Chondrocyte (in vitro differentiated cells): Measurements from ENCODE around the gene PODXL. TPM values are rescaled to one million over a fixed set of nuclear protein-coding genes. Genes with fewer than 3 reads are reported as not detected.

Experiments
- DNase-seq: peaks from one replicate; pipeline ENCODE4 v3.0.0; 2021; ENCODE audit warnings: mixed read lengths, low spot score
- H3K27ac Mint-ChIP-seq: one replicate; pipeline ENCODE4 v1.8.0; 2021; ENCODE audit warnings: mild to moderate bottlenecking, moderate library complexity, mixed read lengths; ENCODE audit not compliant: unreplicated experiment
- H3K27me3 Mint-ChIP-seq: 2 replicates; pipeline ENCODE4 v1.8.0; 2021; ENCODE audit warnings: low read depth, mixed read lengths
- H3K36me3 Mint-ChIP-seq: 2 replicates; pipeline ENCODE4 v1.8.0; 2021; ENCODE audit warnings: low read depth, mixed read lengths
- H3K4me1 Mint-ChIP-seq: 2 replicates; pipeline ENCODE4 v1.8.0; 2021; ENCODE audit warnings: low read depth, mild to moderate bottlenecking, mixed read lengths
- H3K4me3 Mint-ChIP-seq: one replicate; pipeline ENCODE4 v1.8.0; 2021; ENCODE audit warnings: mild to moderate bottlenecking, moderate library complexity, mixed read lengths; ENCODE audit not compliant: unreplicated experiment
- H3K9me3 Mint-ChIP-seq: 2 replicates; pipeline ENCODE4 v1.8.0; 2021; ENCODE audit warnings: low read depth, mixed read lengths
- total RNA-seq: library from RNA; stranded (reverse); gene quantifications from 3 replicates; pipeline ENCODE4 v1.2.1, GENCODE V29; 2021
- TF ChIP-seq, protein P1 (sequence below): fragments of 200-600 bp; sonication (generic); IDR thresholded peaks from 2 replicates; pipeline ENCODE4 v1.5.0; 2021; ENCODE audit warnings: antibody characterized with exemption, mild to moderate bottlenecking, moderate library complexity

Gene PODXL
- total RNA-seq, 1 donor from 2014 or later: 14.0 TPM

DNA sequence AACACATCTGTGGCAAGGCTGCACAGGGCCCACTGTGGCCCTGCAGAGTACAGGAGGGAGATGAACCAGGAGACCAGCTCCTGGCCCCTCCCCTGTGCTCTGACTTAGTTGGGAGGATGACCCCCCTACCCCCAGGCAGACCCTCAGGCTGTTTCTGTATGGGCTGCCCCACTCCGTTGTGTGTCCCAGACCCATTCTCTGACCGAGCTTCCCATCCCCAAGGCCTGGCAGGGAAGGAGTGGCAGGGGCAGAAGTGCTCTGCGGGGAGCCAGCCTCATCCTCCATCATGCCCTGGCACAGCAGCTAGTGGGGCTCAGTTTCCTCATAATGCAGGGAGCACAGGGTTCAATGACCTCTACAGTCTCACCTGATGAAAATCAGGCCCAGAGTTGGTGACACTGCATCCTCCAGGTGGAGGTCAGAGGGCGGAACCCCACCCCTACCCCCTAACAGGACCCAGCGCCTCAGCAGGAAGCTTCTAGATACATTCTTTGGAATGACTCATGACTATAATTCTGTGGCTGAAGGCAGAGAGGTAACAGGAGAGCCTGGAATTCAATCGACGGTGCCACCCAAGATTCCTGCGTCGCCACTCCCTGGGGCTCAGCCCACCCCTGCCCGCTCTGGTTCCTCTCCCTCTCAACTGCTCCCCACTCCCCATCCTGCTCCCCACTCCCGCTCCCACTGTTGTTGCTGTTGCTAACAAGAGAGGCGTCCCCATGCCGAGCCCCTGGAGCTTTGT lies 18.2 kb downstream of the PODXL start:
- H3K27me3 Mint-ChIP-seq: no peaks in the 10 kb centered on the region
- no peaks in the 10 kb centered on the region for H3K9me3 Mint-ChIP-seq
- peak overlapping the region; percentile 78 for H3K27ac Mint-ChIP-seq
- DNase-seq: peak; percentile 88
- H3K4me1 Mint-ChIP-seq: peaks cover 45% of the 10 kb centered on the region
- TF ChIP-seq, protein P1, sequence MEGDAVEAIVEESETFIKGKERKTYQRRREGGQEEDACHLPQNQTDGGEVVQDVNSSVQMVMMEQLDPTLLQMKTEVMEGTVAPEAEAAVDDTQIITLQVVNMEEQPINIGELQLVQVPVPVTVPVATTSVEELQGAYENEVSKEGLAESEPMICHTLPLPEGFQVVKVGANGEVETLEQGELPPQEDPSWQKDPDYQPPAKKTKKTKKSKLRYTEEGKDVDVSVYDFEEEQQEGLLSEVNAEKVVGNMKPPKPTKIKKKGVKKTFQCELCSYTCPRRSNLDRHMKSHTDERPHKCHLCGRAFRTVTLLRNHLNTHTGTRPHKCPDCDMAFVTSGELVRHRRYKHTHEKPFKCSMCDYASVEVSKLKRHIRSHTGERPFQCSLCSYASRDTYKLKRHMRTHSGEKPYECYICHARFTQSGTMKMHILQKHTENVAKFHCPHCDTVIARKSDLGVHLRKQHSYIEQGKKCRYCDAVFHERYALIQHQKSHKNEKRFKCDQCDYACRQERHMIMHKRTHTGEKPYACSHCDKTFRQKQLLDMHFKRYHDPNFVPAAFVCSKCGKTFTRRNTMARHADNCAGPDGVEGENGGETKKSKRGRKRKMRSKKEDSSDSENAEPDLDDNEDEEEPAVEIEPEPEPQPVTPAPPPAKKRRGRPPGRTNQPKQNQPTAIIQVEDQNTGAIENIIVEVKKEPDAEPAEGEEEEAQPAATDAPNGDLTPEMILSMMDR: no peak
- H3K36me3 Mint-ChIP-seq: no peaks in the 10 kb centered on the region
- no peak overlapping the region for H3K4me3 Mint-ChIP-seq

DNA sequence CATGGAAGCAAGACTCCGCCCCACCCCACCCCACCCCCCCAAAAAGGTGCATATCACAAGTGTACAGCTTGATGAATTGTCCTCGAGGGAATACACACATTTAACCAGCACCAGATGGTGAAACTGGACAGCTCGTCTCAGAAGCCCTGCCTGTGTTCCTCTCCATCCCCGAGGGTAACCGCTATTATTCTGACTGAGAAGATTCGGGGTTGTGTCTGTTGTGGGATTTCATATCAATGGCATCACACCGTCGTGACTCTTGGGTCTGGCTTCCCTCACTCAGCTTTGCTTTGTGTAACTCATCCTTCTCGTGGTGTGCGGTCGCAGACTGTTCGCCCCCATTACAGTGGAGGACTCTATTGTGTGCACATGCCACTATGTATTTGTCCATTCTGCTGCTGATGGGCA lies 18.9 kb downstream of the PODXL start:
- H3K4me3 Mint-ChIP-seq: no peak overlapping the region
- no peaks in the 10 kb centered on the region for H3K9me3 Mint-ChIP-seq
- no peak for DNase-seq
- H3K4me1 Mint-ChIP-seq: peaks cover 45% of the 10 kb centered on the region
- TF ChIP-seq, protein P1: no peak
- H3K27me3 Mint-ChIP-seq: no peaks in the 10 kb centered on the region
- no peaks in the 10 kb centered on the region for H3K36me3 Mint-ChIP-seq
- peak overlapping the region; percentile 30 for H3K27ac Mint-ChIP-seq

DNA sequence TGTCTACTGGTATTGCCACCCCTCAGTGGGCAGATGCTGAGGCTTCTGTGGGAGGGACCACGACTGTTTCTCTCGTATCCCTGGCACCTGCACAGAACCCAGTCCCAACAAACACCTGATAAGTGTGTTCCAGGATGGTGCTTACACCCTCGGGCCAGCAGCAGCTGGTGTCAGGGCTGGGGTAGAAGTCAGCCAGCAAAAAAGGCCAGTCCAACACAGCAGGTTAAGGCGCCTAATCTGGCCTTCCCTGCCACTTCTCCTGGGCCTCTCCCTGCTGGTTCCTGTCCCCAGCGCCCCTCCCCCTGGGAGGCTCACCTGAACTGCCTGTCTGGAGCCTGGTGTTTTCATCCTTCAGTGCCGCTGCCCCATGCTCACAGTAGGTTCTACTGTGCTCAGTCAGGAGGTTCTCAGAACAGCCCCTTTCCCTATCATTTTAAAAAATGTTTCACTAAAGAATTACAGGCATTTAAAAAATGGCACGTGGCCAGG lies 20.0 kb downstream of the PODXL start:
- Mint-ChIP-seq H3K27ac (no peak overlapping the region), H3K4me3 (no peak overlapping the region), H3K4me1 (peaks cover 39% of the 10 kb centered on the region), H3K27me3 (no peaks in the 10 kb centered on the region), H3K9me3 (no peaks in the 10 kb centered on the region), H3K36me3 (no peaks in the 10 kb centered on the region)
- peak; percentile 54 for DNase-seq
- TF ChIP-seq, protein P1: no peak

DNA sequence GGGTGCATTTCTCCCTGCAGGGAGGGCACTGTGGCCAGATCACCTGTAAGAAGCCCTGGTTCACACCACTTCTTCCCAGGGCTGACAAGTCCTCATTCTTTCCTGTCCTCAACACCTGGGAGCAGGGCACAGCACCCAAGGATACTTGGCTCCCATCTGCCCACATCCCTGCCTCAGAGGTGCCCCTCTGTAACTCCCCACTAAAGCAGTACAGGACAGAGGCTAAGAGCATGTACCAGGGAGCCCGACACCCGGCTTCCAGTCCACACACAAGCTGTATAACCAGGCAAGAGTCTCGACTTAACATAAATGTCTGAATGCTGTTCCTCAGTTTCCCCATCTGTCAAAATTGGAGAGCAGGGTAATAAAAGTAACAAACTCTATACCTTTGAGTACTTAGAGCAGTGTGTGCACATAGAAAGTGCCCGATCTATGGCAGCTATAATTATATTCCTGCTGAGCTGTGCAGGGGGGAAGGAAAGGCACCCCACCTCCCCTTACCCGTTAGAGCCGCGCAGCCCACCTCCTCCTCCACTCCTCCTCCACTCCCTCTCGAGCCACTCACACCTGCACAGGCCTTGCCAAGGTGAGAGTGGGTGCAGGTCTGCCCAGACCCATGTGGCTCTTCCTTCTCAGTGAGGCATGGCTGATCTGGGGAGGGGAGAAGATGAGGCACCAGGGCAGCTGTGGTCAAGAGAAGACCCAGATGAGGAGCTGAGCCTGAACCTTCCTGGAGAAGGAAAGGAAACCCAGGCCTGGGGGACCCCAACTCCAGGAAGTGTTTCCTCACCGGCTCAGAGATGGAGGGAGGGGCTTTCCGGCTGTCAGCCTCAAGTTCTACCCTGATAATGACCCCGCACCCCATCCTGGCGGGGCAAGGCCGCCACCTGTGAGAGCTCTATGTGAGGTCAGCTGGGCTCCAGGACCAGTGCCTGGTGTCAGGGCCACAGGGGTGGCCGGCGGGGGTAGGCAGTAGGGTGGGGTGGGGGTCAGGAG lies 22.6 kb downstream of the PODXL start:
- no peak overlapping the region for H3K4me3 Mint-ChIP-seq
- DNase-seq: peak; percentile 66
- no peak overlapping the region for H3K27ac Mint-ChIP-seq
- no peaks in the 10 kb centered on the region for H3K27me3 Mint-ChIP-seq
- no peaks in the 10 kb centered on the region for H3K36me3 Mint-ChIP-seq
- TF ChIP-seq, protein P1: no peak
- no peaks in the 10 kb centered on the region for H3K9me3 Mint-ChIP-seq
- H3K4me1 Mint-ChIP-seq: peaks cover 23% of the 10 kb centered on the region

DNA sequence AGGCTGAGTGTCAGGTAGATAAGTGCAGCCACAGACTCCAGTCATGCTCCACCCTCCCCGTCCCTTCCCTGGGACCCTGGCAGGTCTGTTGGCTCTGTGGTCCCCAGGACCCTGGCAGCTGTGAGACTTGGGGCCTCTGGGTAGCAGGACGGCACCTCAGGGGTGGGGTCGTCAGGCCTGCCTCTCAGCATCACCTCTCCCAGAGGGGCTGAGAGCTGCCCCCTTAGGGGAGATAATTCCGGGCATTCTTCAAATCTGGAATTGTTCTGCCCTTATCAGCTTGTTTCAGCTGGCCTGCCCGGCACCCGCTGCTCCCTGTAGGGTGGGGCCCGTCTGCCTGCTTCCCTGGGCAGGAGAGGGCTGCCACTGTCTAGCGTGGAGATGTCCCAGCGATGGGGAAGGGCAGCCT lies 23.3 kb downstream of the PODXL start:
- Mint-ChIP-seq H3K4me3 (no peak overlapping the region), H3K27me3 (no peaks in the 10 kb centered on the region), H3K9me3 (no peaks in the 10 kb centered on the region), H3K27ac (no peak overlapping the region), H3K36me3 (no peaks in the 10 kb centered on the region), H3K4me1 (peaks cover 23% of the 10 kb centered on the region)
- TF ChIP-seq, protein P1: no peak
- peak; percentile 65 for DNase-seq
